OCI-LY7 (cell line): ENCODE results near the gene RPSA. TPM values are rescaled to one million over a fixed set of nuclear protein-coding genes. Genes with fewer than 3 reads are reported as not detected.
"Not testable (repeated sequence)": the region's sequence is repeated elsewhere in the genome, so short reads cannot be mapped to it uniquely, and the experiment has no call there.

Experiments
- BruUV-seq: library from RNA; stranded (reverse); fragments of 400-500 nt; replicated peaks from 2 replicates; lab custom pipeline; 2021; lab: Mats Ljungman, UMichigan
- CTCF ChIA-PET: fragments of 300-600 bp; sonication (Branson Sonifier 250); formaldehyde crosslinking; loops from one replicate; lab custom pipeline; 2022; ENCODE audit warnings: antibody characterized with exemption; ENCODE audit not compliant: unreplicated experiment; lab: Charles Lee
- POLR2A ChIA-PET: fragments of 300-600 bp; sonication (Branson Sonifier 250); formaldehyde crosslinking; loops from one replicate; lab custom pipeline; 2022; ENCODE audit warnings: antibody characterized with exemption; lab: Charles Lee
- DNase-seq: peaks from one replicate; pipeline ENCODE4 v3.0.0-alpha.2; 2015; ENCODE audit warnings: low spot score
- H2AFZ ChIP-seq: fragments of 200-600 bp; sonication (generic), shearing (Covaris generic); 2 replicates; pipeline ENCODE4 v1.6.1; 2014; ENCODE audit warnings: mild to moderate bottlenecking, antibody characterized with exemption, low read length, moderate library complexity
- H3K27ac ChIP-seq: fragments of 200-600 bp; sonication (generic); 2 replicates; pipeline ENCODE4 v1.5.1; 2014; ENCODE audit warnings: mixed run types, low read depth, mild to moderate bottlenecking, moderate library complexity, low read length, inconsistent platforms; ENCODE audit not compliant: poor library complexity, severe bottlenecking
- H3K36me3 ChIP-seq: fragments of 200-600 bp; sonication (generic); 2 replicates; pipeline ENCODE4 v1.6.1; 2014; ENCODE audit warnings: mild to moderate bottlenecking, antibody characterized with exemption, low read length, moderate library complexity, mixed read lengths; ENCODE audit not compliant: insufficient read depth
- H3K4me1 ChIP-seq: fragments of 200-600 bp; sonication (generic); 2 replicates; pipeline ENCODE4 v1.5.1; 2014; ENCODE audit warnings: mild to moderate bottlenecking, low read length; ENCODE audit not compliant: insufficient read depth, poor library complexity, severe bottlenecking
- H3K4me2 ChIP-seq: fragments of 200-600 bp; sonication (generic); 2 replicates; pipeline ENCODE4 v1.6.1; 2014; ENCODE audit warnings: mild to moderate bottlenecking, low read length
- H3K4me3 ChIP-seq: fragments of 200-600 bp; sonication (generic); 2 replicates; pipeline ENCODE4 v1.5.1; 2014; ENCODE audit warnings: mild to moderate bottlenecking, low read depth, low read length; ENCODE audit not compliant: poor library complexity, severe bottlenecking
- H3K79me2 ChIP-seq: fragments of 200-600 bp; sonication (generic); 2 replicates; pipeline ENCODE4 v1.6.1; 2016; ENCODE audit warnings: low read depth, mild to moderate bottlenecking, low read length, moderate library complexity, mixed read lengths; ENCODE audit not compliant: insufficient read depth
- H3K9me2 ChIP-seq: fragments of 200-600 bp; sonication (generic); 2 replicates; pipeline ENCODE4 v1.6.1; 2016; ENCODE audit warnings: mild to moderate bottlenecking, low read length, mixed read lengths; ENCODE audit not compliant: insufficient read depth
- H3K9me3 ChIP-seq: fragments of 200-600 bp; sonication (generic); 2 replicates; pipeline ENCODE4 v1.6.1; 2014; ENCODE audit warnings: mild to moderate bottlenecking, mixed run types, low read length, mixed read lengths
- H4K20me1 ChIP-seq: fragments of 200-600 bp; sonication (generic); 2 replicates; pipeline ENCODE4 v1.6.1; 2014; ENCODE audit warnings: mild to moderate bottlenecking, antibody characterized with exemption, low read length, moderate library complexity, mixed read lengths; ENCODE audit not compliant: insufficient read depth
- CTCF ChIP-seq: fragments of 200-600 bp; sonication (generic); conservative IDR thresholded peaks from 2 replicates; pipeline ENCODE4 v1.5.1; 2014; ENCODE audit warnings: mild to moderate bottlenecking, antibody characterized with exemption, low read length, moderate library complexity, mixed read lengths
- EZH2phosphoT487 ChIP-seq: fragments of 200-600 bp; sonication (generic); IDR thresholded peaks from 2 replicates; pipeline ENCODE4 v1.6.1; 2018; ENCODE audit warnings: low read depth, borderline replicate concordance, mild to moderate bottlenecking, mixed run types, antibody characterized with exemption, low read length, moderate library complexity, mixed read lengths
- intact Hi-C: fragments of 100-400 bp; cut with micrococcal nuclease; formaldehyde crosslinking; loops from one replicate; pipeline ENCODE4 v1.10.0; 2022; ENCODE audit not compliant: unreplicated experiment
- small RNA-seq: library from RNA; depleted of rRNA; stranded (forward); fragments of <200 nt; gene quantifications from one replicate; pipeline ENCODE3, GENCODE V24; 2014
- total RNA-seq, 2 experiments: library from RNA; depleted of rRNA in 1 of 2; stranded (reverse); fragments of >200 nt in 1 of 2; shearing (Covaris generic) in 1 of 2; gene quantifications; 2 replicates each; pipeline ENCODE4 v1.2.3, GENCODE V29; 2014 to 2022

RPSA gene
- total RNA-seq, 2 experiments from 2014 or later: 1,952 to 2,813 TPM

DNA sequence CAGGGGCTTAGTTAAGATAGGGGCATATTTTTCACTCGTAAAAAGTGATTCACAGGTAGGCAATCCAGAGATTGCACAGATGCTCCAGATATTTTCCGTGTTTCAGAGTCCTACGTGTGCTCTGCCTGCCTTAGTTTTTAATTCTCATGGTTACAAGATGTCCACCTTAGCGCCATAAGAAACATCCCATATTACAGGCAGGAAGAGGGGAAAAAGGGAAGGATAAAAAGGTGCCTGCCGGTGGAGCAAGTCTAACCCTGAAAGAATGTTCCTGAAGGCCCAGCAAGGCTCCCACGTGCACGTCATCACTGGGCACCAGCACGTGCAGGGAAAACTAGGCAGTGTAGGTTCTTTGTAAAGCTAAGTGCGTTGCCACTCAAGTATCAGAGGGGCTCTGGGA, 50.8 kb downstream of the RPSA start:
- CTCF ChIA-PET: no interaction called here
- BruUV-seq: no TSS peak

DNA sequence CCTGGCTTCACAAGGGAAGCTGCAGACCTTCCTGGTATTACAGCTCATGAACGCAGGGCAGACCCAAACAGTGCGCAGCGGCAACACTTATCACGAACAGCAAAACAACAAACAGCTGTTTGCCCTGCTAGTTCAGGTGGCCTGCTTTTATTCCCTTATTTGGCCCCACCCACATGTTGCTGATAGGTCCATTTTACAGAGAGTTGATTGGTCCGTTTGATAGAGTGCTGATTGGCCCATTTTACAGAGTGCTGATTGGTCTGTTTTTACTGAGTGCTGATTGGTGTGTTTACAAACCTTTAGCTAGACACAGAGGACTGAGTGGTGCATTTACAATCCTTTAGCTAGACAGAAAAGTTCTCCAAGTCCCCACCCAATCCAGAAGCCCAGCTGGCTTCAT, 52.1 kb downstream of the RPSA start:
- CTCF ChIA-PET, H3K4me3 ChIP-seq, H3K4me1 ChIP-seq, H3K36me3 ChIP-seq, H2AFZ ChIP-seq, BruUV-seq, H3K9me3 ChIP-seq, H3K4me2 ChIP-seq, H3K27ac ChIP-seq, H3K9me2 ChIP-seq, H3K79me2 ChIP-seq, DNase-seq, H4K20me1 ChIP-seq, intact Hi-C loops: not testable (repeated sequence)
- POLR2A ChIA-PET: interaction anchor here (0.6 to 0.9 kb wide), 3 partner anchors 29 to 1579 kb away, joined by 3 to 4 read pairs (median 3); no protein-coding TSS in a partner anchor

More for the DNA sequence above, 50.8 kb downstream of the RPSA start:
- H3K36me3 ChIP-seq: no peaks in the 10 kb centered on the region
- H3K4me2 ChIP-seq: no peak overlapping the region
- no peak overlapping the region for H2AFZ ChIP-seq
- no peaks in the 10 kb centered on the region for H4K20me1 ChIP-seq
- H3K9me2 ChIP-seq: no peaks in the 10 kb centered on the region
- H3K9me3 ChIP-seq: no peaks in the 10 kb centered on the region
- POLR2A ChIA-PET: no interaction called here
- H3K27ac ChIP-seq: no peak overlapping the region
- H3K79me2 ChIP-seq: no peaks in the 10 kb centered on the region
- intact Hi-C loops: no loop called here
- no peak overlapping the region for H3K4me3 ChIP-seq
- no peaks in the 10 kb centered on the region for H3K4me1 ChIP-seq
- DNase-seq: no peak
- TF ChIP-seq CTCF (no peak), EZH2phosphoT487 (no peak)

DNA sequence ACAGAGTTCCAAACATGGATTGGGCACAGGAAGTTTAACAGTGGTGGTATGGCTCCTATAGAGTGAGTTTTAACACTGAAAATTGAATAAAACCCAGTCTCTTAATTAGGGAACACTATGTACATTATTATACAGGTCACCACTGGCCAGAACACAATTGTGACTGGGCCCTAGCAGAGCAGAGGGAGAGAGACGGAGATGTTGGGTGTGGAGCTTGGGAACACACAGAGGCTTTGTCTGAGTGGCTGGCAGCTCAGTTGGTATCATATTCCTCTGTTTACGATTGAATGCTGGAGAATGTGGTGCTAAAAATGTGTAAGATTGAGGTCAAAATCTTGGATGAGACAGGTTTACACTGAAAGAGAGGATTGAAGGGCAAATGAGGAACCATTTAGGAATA, 54.2 kb downstream of the RPSA start:
- H3K4me2 ChIP-seq: no peak overlapping the region
- intact Hi-C loops: no loop called here
- ChIA-PET POLR2A (interaction anchor here (0.8 to 1.8 kb wide), 4 partner anchors 13 to 31 kb away, joined by 3 to 4 read pairs (median 3); no protein-coding TSS in a partner anchor), CTCF (no interaction called here)
- TF ChIP-seq CTCF (no peak), EZH2phosphoT487 (no peak)
- H3K4me3 ChIP-seq: no peak overlapping the region
- no peaks in the 10 kb centered on the region for H3K9me2 ChIP-seq
- no peaks in the 10 kb centered on the region for H3K79me2 ChIP-seq
- H3K4me1 ChIP-seq: no peaks in the 10 kb centered on the region
- H3K36me3 ChIP-seq: no peaks in the 10 kb centered on the region
- H4K20me1 ChIP-seq: no peaks in the 10 kb centered on the region
- no TSS peak for BruUV-seq
- no peak overlapping the region for H2AFZ ChIP-seq
- H3K27ac ChIP-seq: no peak overlapping the region
- no peaks in the 10 kb centered on the region for H3K9me3 ChIP-seq
- no peak for DNase-seq

Small RNA genes lying within 50 kb of the gene (small RNA-seq; reads per million reads assigned to genes)
- gene SNORA6 (not detected), gene SNORA62 (not detected)

Other genes with a start within 250 kb of the RPSA start
- not detected in 2 replicates for gene XIRP1, start 214.1 kb upstream of the RPSA start, total RNA-seq (2014; rRNA removed; shearing (Covaris generic))
- gene XIRP1, start 214.1 kb upstream of the RPSA start, total RNA-seq (2022): not detected in 2 replicates
- not detected in 2 replicates for gene CX3CR1, start 126.7 kb upstream of the RPSA start, total RNA-seq (2014; rRNA removed; shearing (Covaris generic))
- gene CX3CR1, start 126.7 kb upstream of the RPSA start, total RNA-seq (2022): 0.13 TPM in 1 of 2 replicates, not detected in the other
- gene CCR8, start 77.0 kb upstream of the RPSA start, total RNA-seq (2014; rRNA removed; shearing (Covaris generic)): not detected in 2 replicates
- not detected in 2 replicates for gene CCR8, start 77.0 kb upstream of the RPSA start, total RNA-seq (2022)
- 22.8 and 32.6 TPM in 2 replicates for gene SLC25A38, start 23.4 kb upstream of the RPSA start, total RNA-seq (2014; rRNA removed; shearing (Covaris generic))
- gene SLC25A38, start 23.4 kb upstream of the RPSA start, total RNA-seq (2022): 35.4 and 35.5 TPM in 2 replicates
- not detected in 2 replicates for gene MOBP, start 61.0 kb downstream of the RPSA start, total RNA-seq (2014; rRNA removed; shearing (Covaris generic))
- gene MOBP, start 61.0 kb downstream of the RPSA start, total RNA-seq (2022): not detected in 2 replicates